ENCODE results near the gene NAMPT.
A peak's percentile ranks its signal among the peaks of the same experiment; 100 is the strongest.
"Not testable (repeated sequence)": the region's sequence is repeated elsewhere in the genome, so short reads cannot be mapped to it uniquely, and the experiment has no call there.

Gene NAMPT

GRCh38 chr7:106304568-106304967, 19.8 kb upstream of the NAMPT start:
- no peak for DNase-seq (ENCODE audit: low spot score)

DNA sequence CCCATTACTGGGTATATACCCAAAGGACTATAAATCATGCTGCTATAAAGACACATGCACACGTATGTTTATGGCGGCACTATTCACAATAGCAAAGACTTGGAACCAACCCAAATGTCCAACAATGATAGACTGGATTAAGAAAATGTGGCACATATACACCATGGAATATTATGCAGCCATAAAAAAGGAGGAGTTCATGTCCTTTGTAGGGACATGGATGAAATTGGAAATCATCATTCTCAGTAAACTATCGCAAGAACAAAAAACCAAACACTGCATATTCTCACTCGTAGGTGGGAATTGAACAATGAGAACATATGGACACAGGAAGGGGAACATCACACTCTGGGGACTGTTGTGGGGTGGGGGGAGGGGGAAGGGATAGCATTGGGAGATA, 13.8 kb upstream of the NAMPT start:
- not testable (repeated sequence) for DNase-seq (ENCODE audit: low spot score)

- not testable (repeated sequence) for DNase-seq (ENCODE audit: low spot score)
Measured at GRCh38 chr7:106298155-106298554, 13.4 kb upstream of the NAMPT start.

GRCh38 chr7:106294334-106294733, 9.6 kb upstream of the NAMPT start:
- DNase-seq (ENCODE audit: low spot score): no peak

- DNase-seq (ENCODE audit: low spot score): no peak
Measured at GRCh38 chr7:106291247-106291646, 6.5 kb upstream of the NAMPT start.

DNA sequence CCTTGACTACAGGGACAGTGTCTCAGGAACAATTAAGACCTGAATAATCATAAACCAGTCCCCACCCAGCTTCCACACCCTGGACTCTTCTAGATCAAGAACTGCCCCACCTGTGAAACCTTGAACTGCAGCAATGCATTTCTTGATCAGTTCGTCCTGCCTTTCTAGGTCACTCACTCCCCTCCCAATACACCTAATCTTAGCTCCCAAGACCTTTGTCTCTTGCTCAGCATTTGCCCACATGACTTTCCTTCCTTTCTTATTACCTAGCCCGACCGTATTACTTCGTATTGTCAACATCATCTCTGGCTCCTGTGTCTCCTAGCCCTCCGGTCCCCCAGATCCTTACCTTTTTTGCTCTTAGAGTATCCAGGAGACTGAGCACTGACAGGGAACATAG, 5.5 kb upstream of the NAMPT start:
- DNase-seq (ENCODE audit: low spot score): no peak

GRCh38 chr7:106289848-106290247, 5.1 kb upstream of the NAMPT start:
- DNase-seq (ENCODE audit: low spot score): no peak

GRCh38 chr7:106288263-106288662, 3.5 kb upstream of the NAMPT start:
- DNase-seq (ENCODE audit: low spot score): no peak

DNA sequence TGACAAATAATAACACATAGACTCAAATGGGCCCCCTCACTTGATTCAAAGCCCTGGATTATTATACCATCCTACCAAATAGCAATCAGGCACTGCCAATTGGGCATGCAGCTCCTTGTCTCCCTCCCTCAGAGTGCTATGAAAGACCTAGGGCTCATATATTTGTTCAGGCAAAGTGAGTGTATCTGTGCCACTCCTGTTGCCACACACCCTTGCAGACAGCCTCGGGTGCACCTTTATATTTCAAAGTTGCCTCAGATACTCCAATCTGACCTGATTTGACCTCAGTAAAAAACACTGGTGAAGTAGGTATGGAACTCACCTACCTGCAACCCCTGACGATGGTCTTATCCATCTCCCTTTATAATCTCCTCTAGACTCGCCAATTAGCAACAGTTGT, 3.0 kb upstream of the NAMPT start:
- DNase-seq (ENCODE audit: low spot score): no peak

- DNase-seq (ENCODE audit: low spot score): no peak
Measured at GRCh38 chr7:106285855-106286492, 1.2 kb upstream of the NAMPT start.

- DNase-seq (ENCODE audit: low spot score): peak; percentile 98
Measured at GRCh38 chr7:106285051-106285854, 470 bp upstream of the NAMPT start.

GRCh38 chr7:106283831-106284713, 711 bp downstream of the NAMPT start:
- peak; percentile 64 for DNase-seq (ENCODE audit: low spot score)

DNA sequence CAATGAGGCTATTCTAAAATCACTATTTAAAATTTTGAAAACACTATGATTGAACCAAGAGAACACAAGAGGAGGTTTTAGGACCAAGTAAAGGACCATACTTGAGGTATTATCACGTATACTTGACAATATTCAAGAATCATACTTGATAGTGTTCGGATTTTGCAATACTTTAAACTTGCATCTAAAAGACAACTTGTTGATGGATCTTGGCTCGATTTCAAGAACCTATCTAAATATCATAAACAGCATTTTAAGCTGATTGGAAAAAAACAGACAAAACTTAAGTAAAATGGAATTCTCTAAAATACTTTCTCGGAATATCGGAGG, 1.3 kb downstream of the NAMPT start:
- no peak for DNase-seq (ENCODE audit: low spot score)

DNA sequence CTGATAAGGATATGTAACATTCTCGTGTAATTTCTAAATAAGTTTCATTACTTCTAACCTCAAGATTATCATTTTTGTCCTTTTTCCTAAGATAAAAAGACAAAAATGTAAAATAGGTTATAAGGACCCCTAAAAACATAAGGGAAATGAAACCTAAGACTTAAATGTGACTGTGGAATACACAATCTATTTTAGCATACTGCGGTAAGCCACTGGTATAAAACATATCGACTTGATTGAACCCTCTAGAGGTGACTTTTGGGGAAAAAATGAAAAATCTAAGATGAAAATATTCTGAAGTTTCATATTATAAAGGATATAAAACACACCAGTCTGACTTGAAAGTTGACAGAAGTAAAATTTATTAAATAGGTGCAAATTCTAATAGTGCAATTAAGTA, 1.9 kb downstream of the NAMPT start:
- no peak for DNase-seq (ENCODE audit: low spot score)

DNA sequence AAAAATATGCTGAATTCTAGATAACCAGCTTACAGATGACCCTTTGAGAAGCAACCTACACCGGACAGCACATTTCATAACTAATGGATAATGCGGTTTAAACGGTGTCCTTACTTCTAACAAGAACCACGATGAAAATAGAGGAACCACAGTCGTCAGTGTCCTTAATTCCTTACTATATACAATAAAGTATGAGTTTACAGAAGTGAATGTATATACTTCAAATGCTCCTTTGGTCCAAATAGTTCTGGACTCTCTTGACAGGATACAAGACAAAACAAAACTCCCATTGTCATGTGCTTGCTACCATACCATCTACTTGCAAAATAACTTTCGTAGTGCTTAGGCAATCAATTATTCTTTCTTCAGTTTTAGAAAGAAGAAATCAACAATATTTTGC, 2.4 kb downstream of the NAMPT start:
- DNase-seq (ENCODE audit: low spot score): no peak

DNA sequence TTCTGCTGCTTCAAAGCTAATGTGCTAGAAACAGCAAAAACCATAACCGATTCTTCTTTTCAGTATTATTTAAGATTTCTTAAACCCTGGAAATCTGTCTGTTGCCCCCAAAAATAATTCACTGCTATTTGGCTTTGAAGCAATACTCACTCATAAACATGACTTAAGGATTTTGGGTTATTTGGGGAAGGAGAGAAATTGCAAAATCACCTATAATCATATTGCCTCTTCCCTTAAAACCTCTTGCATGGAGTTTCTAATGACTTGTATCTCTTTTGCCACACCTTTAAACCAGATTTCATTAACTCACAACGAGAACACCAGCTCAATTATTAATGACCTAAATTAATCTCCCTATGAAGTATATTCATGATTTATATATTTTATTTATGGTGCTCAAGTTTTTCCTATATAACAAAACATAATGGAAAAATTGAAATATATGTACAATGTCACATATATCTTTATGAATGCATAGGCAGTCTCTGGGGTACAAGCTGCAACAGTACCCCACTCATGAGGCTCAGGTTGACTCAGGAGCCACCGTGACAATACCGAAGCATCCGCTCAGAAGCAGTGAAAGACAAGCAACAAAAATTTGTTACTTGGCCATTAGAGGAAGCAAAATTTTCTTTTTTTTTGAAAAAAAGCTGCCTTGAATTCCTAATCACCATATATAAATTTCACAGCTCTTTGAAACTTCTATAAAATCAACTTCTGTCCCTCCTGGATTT, 3.0 kb downstream of the NAMPT start:
- DNase-seq (ENCODE audit: low spot score): no peak

DNA sequence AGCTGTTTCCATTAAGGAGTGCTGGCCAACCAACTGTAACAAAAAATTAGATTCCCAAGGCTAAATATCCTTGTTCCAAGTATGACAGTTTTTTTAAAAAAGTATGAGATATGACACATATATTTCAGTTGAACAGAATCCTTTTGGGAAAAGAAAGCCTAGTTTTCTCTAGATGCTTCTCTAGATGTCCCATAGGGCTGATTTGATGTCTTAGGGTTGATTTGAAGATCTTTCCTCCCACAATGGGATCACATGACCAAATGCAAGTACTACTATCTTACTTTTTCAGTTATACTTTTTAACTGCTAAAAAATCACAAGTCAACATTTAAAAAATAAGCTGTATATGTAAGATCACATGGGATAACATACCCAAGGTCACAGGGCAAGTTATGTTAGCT, 3.7 kb downstream of the NAMPT start:
- DNase-seq (ENCODE audit: low spot score): no peak

DNA sequence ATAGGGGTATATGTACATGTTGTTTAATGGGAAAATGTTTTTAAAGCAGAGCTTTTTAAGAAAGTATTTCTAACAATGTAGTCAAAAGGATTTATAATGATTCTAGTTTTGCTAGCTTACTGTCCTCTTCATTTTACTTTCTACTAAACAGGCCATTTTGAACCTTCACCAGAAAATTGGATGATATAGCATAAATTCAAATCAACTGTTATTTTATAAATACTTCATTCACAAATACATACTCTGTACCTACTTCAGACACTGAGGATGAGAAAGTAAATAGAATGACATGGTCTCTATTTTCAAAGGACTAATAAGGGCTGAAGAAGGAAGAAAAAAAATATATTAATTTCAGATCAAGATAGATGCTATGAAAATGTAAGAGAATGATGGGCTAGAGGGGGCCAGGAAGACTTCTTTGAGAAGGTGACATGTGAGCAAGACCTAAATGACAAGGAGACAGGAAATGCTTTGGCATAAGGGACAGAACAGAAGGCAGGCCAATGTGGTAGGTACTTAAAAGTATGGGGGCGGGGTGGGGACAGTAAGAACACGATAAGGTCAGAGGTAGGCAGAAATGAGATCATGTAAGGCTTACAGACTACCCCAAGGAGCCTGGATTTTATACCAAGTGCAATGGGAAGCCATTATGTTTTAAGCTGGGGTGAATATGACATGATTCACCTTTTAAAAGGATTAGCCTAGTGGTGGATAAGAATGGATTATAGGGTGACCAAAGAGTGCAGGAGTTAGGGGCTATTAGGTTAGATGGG, 5.2 kb downstream of the NAMPT start:
- DNase-seq (ENCODE audit: low spot score): no peak

GRCh38 chr7:106278695-106279094, 6.1 kb downstream of the NAMPT start:
- no peak for DNase-seq (ENCODE audit: low spot score)

DNA sequence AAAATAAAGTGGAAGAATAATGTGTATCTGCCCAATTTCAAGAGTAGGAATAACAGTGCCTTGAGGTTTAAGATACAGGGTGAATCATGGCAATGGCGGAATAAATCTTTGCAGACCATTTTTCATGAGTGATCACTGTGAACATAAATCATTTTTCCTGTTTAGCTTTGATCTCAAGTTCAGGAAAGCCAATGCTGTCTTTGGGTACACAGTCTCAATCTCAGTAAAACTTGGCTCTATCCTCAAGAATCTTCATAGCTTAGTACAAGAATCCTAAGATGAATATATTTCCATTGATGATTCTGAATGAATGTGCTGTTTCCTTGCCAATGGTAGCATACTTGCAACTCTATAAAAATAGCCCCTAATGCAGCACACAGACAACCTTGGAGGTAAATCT, 6.8 kb downstream of the NAMPT start:
- DNase-seq (ENCODE audit: low spot score): no peak

DNA sequence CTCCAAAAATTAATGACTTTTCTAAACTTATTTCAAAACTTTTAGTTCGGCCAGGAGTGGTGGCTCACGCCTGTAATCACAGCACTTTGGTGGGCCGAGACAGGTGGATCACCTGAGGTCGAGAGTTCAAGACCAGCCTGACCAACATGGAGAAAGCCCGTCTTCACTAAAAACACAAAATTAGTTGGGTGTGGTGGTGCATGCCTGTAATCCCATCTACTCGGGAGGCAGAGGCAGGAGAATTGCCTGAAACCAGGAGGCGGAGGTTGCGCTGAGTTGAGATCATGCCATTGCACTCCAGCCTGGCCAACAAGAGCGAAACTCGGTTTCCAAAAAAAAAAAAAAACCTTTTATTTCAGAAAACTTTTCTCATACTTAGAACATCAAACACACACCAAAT, 8.3 kb downstream of the NAMPT start:
- DNase-seq (ENCODE audit: low spot score): no peak

Measured in Ammon's horn (tissue), 1 donor.